SH-SY5Y (cell line): Measurements from ENCODE around the gene RNPS1.

Experiments
- GATA2 ChIP-seq: IDR thresholded peaks from 2 replicates; pipeline ENCODE4 v1.6.1; 2011; ENCODE audit warnings: mild to moderate bottlenecking, low read depth, low read length
- GATA3 ChIP-seq: IDR thresholded peaks from 2 replicates; pipeline ENCODE4 v1.6.1; 2011; ENCODE audit warnings: low read depth, mild to moderate bottlenecking, low read length, moderate library complexity

RNPS1 gene

GRCh38 chr16:2251296-2252111, 16.4 kb downstream of the RNPS1 start, which contains the start of gene ECI1:
Gene ECI1 (minus strand): TSS chr16:2251587. CDS start chr16:2251566, 21 bp downstream.
- TF ChIP-seq GATA3 (no peak), GATA2 (no peak)

- TF ChIP-seq GATA3 (no peak), GATA2 (no peak)
These were observed 17.2 kb downstream of the RNPS1 start for GRCh38 chr16:2250652-2251295.

GRCh38 chr16:2246301-2246885, 21.5 kb downstream of the RNPS1 start:
- TF ChIP-seq GATA3, result no peak
- no peak for TF ChIP-seq GATA2

GRCh38 chr16:2244926-2245795, 22.8 kb downstream of the RNPS1 start:
- TF ChIP-seq GATA3, result no peak
- TF ChIP-seq GATA2, result no peak

GRCh38 chr16:2244301-2244700, 23.6 kb downstream of the RNPS1 start:
- TF ChIP-seq GATA3, result no peak
- no peak for TF ChIP-seq GATA2

GRCh38 chr16:2243781-2244180, 24.1 kb downstream of the RNPS1 start:
- TF ChIP-seq GATA2, result no peak
- TF ChIP-seq GATA3, result no peak

GRCh38 chr16:2243031-2243528, 24.8 kb downstream of the RNPS1 start:
- no peak for TF ChIP-seq GATA2

GRCh38 chr16:2242598-2242997, 25.3 kb downstream of the RNPS1 start:
- TF ChIP-seq GATA2, result no peak
- TF ChIP-seq GATA3, result no peak

- TF ChIP-seq GATA3 (no peak), GATA2 (no peak)
These were observed 28.9 kb downstream of the RNPS1 start for GRCh38 chr16:2238838-2239675.

- TF ChIP-seq GATA3, result no peak
These were observed 29.6 kb downstream of the RNPS1 start for GRCh38 chr16:2238150-2238837.

- TF ChIP-seq GATA3, result no peak
- TF ChIP-seq GATA2, result no peak
These were observed 30.3 kb downstream of the RNPS1 start for GRCh38 chr16:2237493-2238149.

GRCh38 chr16:2237102-2237482, 30.8 kb downstream of the RNPS1 start:
- no peak for TF ChIP-seq GATA2
- no peak for TF ChIP-seq GATA3
